Stimulated activated CD4-positive, alpha-beta T cell treated with anti-CD3 and anti-CD28 coated beads, Interleukin-4, amount 100 ng/mL, for 4 hours (primary cell): ENCODE results near the gene DIPK1B.
A peak's percentile ranks its signal among the peaks of the same experiment; 100 is the strongest.

ENCODE experiments used
- DNase-seq, 2 experiments: peaks; one replicate each; pipeline ENCODE4 v3.0.0-alpha.2; 2020

DIPK1B gene

GRCh38 chr9:136686794-136687711 lies 25.3 kb upstream of the DIPK1B start, which contains the start of gene AGPAT2:
Gene AGPAT2 (minus strand): TSS chr9:136687457. CDS start chr9:136687357, 100 bp downstream.
- peak; percentile 54 to 73 for DNase-seq

- DNase-seq = no peak
These were observed 24.6 kb upstream of the DIPK1B start for GRCh38 chr9:136687721-136688223.

- no peak for DNase-seq
These were observed 23.9 kb upstream of the DIPK1B start for GRCh38 chr9:136688274-136689107.

- no peak for DNase-seq
These were observed 23.3 kb upstream of the DIPK1B start for GRCh38 chr9:136689108-136689460.

- DNase-seq = no peak
These were observed 22.1 kb upstream of the DIPK1B start for GRCh38 chr9:136690104-136690805.

GRCh38 chr9:136690806-136691261 lies 21.5 kb upstream of the DIPK1B start:
- DNase-seq = no peak

- DNase-seq = no peak
These were observed 20.8 kb upstream of the DIPK1B start for GRCh38 chr9:136691316-136692184.

GRCh38 chr9:136692185-136693134 lies 19.9 kb upstream of the DIPK1B start:
- DNase-seq = no peak

- DNase-seq = no peak
These were observed 19.3 kb upstream of the DIPK1B start for GRCh38 chr9:136693135-136693489.

GRCh38 chr9:136693490-136694162 lies 18.7 kb upstream of the DIPK1B start:
- DNase-seq = no peak

GRCh38 chr9:136694163-136694871 lies 18.1 kb upstream of the DIPK1B start:
- no peak for DNase-seq

GRCh38 chr9:136694872-136695247 lies 17.5 kb upstream of the DIPK1B start:
- DNase-seq = no peak

- no peak for DNase-seq
These were observed 16.9 kb upstream of the DIPK1B start for GRCh38 chr9:136695435-136695895.

GRCh38 chr9:136695955-136696354 lies 16.4 kb upstream of the DIPK1B start:
- DNase-seq = no peak

GRCh38 chr9:136696502-136696901 lies 15.9 kb upstream of the DIPK1B start:
- no peak for DNase-seq

- no peak for DNase-seq
These were observed 15.1 kb upstream of the DIPK1B start for GRCh38 chr9:136697146-136697820.

- no peak for DNase-seq
These were observed 14.4 kb upstream of the DIPK1B start for GRCh38 chr9:136697821-136698526.

- no peak for DNase-seq
These were observed 13.6 kb upstream of the DIPK1B start for GRCh38 chr9:136698635-136699246.
